IPS-18c (cell line): ENCODE measurements around the gene KCNN1.

Experiments used
- H3K4me3 ChIP-seq: 2 replicates; pipeline ENCODE4 v1.7.0; 2013; ENCODE audit warnings: low read depth, mild to moderate bottlenecking, low read length, moderate library complexity; ENCODE audit not compliant: insufficient read depth
- H3K9me3 ChIP-seq: one replicate; pipeline ENCODE4 v1.6.1; 2013; ENCODE audit warnings: mild to moderate bottlenecking, low read length, moderate library complexity; ENCODE audit not compliant: control insufficient read depth, insufficient read depth

KCNN1 gene

GRCh38 chr19:17957149-17957849 is 9.6 kb upstream of the KCNN1 start:
- no peak overlapping the region for H3K4me3 ChIP-seq
- no peaks in the 10 kb centered on the region for H3K9me3 ChIP-seq

GRCh38 chr19:17957885-17958284 is 9.0 kb upstream of the KCNN1 start:
- Histone ChIP-seq H3K4me3 (no peak overlapping the region), H3K9me3 (no peaks in the 10 kb centered on the region)

- no peak overlapping the region for H3K4me3 ChIP-seq
- no peaks in the 10 kb centered on the region for H3K9me3 ChIP-seq
Observed at GRCh38 chr19:17963936-17964691, 2.8 kb upstream of the KCNN1 start.

GRCh38 chr19:17965370-17966128 is 1.4 kb upstream of the KCNN1 start:
- Histone ChIP-seq H3K4me3 (no peak overlapping the region), H3K9me3 (no peaks in the 10 kb centered on the region)

- Histone ChIP-seq H3K4me3 (no peak overlapping the region; the same call in 1 of the 2 replicates), H3K9me3 (no peaks in the 10 kb centered on the region)
Observed at GRCh38 chr19:17966129-17966483, 801 bp upstream of the KCNN1 start.

GRCh38 chr19:17967257-17968051 is 547 bp downstream of the KCNN1 start:
- Histone ChIP-seq H3K9me3 (no peaks in the 10 kb centered on the region), H3K4me3 (peak overlapping the region; percentile 69)

- H3K4me3 ChIP-seq, result no peak overlapping the region
Observed at GRCh38 chr19:17968362-17968761, 1.5 kb downstream of the KCNN1 start.

GRCh38 chr19:17969096-17969792 is 2.3 kb downstream of the KCNN1 start:
- Histone ChIP-seq H3K4me3 (no peak overlapping the region), H3K9me3 (no peaks in the 10 kb centered on the region)

More at GRCh38 chr19:17968362-17968761, 1.5 kb downstream of the KCNN1 start:
- no peaks in the 10 kb centered on the region for H3K9me3 ChIP-seq

- Histone ChIP-seq H3K9me3 (no peaks in the 10 kb centered on the region), H3K4me3 (no peak overlapping the region)
Observed at GRCh38 chr19:17972230-17972629, 5.3 kb downstream of the KCNN1 start.

- H3K4me3 ChIP-seq, result no peak overlapping the region
- H3K9me3 ChIP-seq, result no peaks in the 10 kb centered on the region
Observed at GRCh38 chr19:17973759-17974158, 6.9 kb downstream of the KCNN1 start.

GRCh38 chr19:17974551-17974950 is 7.6 kb downstream of the KCNN1 start:
- Histone ChIP-seq H3K4me3 (no peak overlapping the region), H3K9me3 (no peaks in the 10 kb centered on the region)

- H3K4me3 ChIP-seq, result no peak overlapping the region
- H3K9me3 ChIP-seq, result no peaks in the 10 kb centered on the region
Observed at GRCh38 chr19:17975032-17975431, 8.1 kb downstream of the KCNN1 start.

GRCh38 chr19:17977021-17977420 is 10.1 kb downstream of the KCNN1 start:
- H3K9me3 ChIP-seq, result no peaks in the 10 kb centered on the region
- no peak overlapping the region for H3K4me3 ChIP-seq

- no peak overlapping the region for H3K4me3 ChIP-seq
- H3K9me3 ChIP-seq, result no peaks in the 10 kb centered on the region
Observed at GRCh38 chr19:17977488-17977887, 10.6 kb downstream of the KCNN1 start.

GRCh38 chr19:17981611-17982010 is 14.7 kb downstream of the KCNN1 start:
- Histone ChIP-seq H3K9me3 (no peaks in the 10 kb centered on the region), H3K4me3 (no peak overlapping the region)

- Histone ChIP-seq H3K9me3 (no peaks in the 10 kb centered on the region), H3K4me3 (no peak overlapping the region)
Observed at GRCh38 chr19:17982430-17982829, 15.5 kb downstream of the KCNN1 start.
